HepG2 (cell line): Measurements from ENCODE around the gene CSNK2A1. TPM values are rescaled to one million over a fixed set of nuclear protein-coding genes. Genes with fewer than 3 reads are reported as not detected.

Experiments
- ASH2L ChIP-seq: fragments of 300-600, 200-600 bp; sonication (generic); IDR thresholded peaks from 2 replicates; pipeline ENCODE4 v1.7.0; 2017; ENCODE audit warnings: low read depth, mild to moderate bottlenecking, moderate library complexity, mixed read lengths, low read length; ENCODE audit not compliant: insufficient read length
- DMAP1 ChIP-seq: IDR thresholded peaks from 2 replicates; pipeline ENCODE4 v1.6.1; 2016
- EED ChIP-seq: sonication (generic); formaldehyde crosslinking; IDR thresholded peaks from 2 replicates; pipeline ENCODE4 v1.5.0; 2020; ENCODE audit warnings: mild to moderate bottlenecking, missing genetic modification reagents
- EP300 ChIP-seq, 3 experiments: sonication (generic) in 1 of 3; formaldehyde crosslinking in 1 of 3; IDR thresholded peaks; 2 replicates each; pipeline versions ENCODE4 v1.5.1 to v1.6.1; 2011 to 2020; ENCODE audit warnings: low read depth in 2 of 3, low read length in 2 of 3, borderline replicate concordance in 1 of 3, improper control_type of control experiment in 1 of 3, mild to moderate bottlenecking in 1 of 3, missing genetic modification reagents in 1 of 3, moderate library complexity in 1 of 3
- HNRNPL ChIP-seq: fragments of 200-400 bp; formaldehyde crosslinking; IDR thresholded peaks from 2 replicates; pipeline ENCODE4 v1.6.1; 2017; ENCODE audit warnings: mild to moderate bottlenecking, low read depth, low read length
- HOXA3 ChIP-seq: sonication (generic); formaldehyde crosslinking; IDR thresholded peaks from 2 replicates; pipeline ENCODE4 v1.5.0; 2020; ENCODE audit warnings: missing genetic modification reagents
- KLF6 ChIP-seq: IDR thresholded peaks from 2 replicates; pipeline ENCODE4 v1.8.0; 2016; ENCODE audit warnings: missing biosample characterization, missing genetic modification reagents
- MED13 ChIP-seq: sonication (generic); formaldehyde crosslinking; IDR thresholded peaks from 2 replicates; pipeline ENCODE4 v1.5.0; 2020; ENCODE audit warnings: missing genetic modification reagents
- MEIS2 ChIP-seq: sonication (generic); formaldehyde crosslinking; IDR thresholded peaks from 2 replicates; pipeline ENCODE4 v1.9.0; 2021; ENCODE audit warnings: mild to moderate bottlenecking, missing genetic modification reagents
- PHB2 ChIP-seq: fragments of 450-650 bp; IDR thresholded peaks from 2 replicates; pipeline ENCODE4 v1.6.1; 2018; ENCODE audit not compliant: partially characterized antibody
- SMAD3 ChIP-seq: sonication (generic); formaldehyde crosslinking; IDR thresholded peaks from 2 replicates; pipeline ENCODE4 v1.4.0; 2020; ENCODE audit warnings: missing genetic modification reagents
- TGIF2 ChIP-seq: IDR thresholded peaks from 2 replicates; pipeline ENCODE4 v1.6.1; 2016; ENCODE audit warnings: control low read depth, missing compliant biosample characterization
- THYN1 ChIP-seq: sonication (generic); formaldehyde crosslinking; IDR thresholded peaks from 2 replicates; pipeline ENCODE4 v1.8.1; 2023; ENCODE audit warnings: low read depth, mild to moderate bottlenecking, moderate library complexity, missing genetic modification reagents, borderline replicate concordance
- TMF1 ChIP-seq: sonication (generic); formaldehyde crosslinking; IDR thresholded peaks from 2 replicates; pipeline ENCODE4 v1.8.1; 2022; ENCODE audit warnings: low read depth, missing genetic modification reagents
- TOE1 ChIP-seq: sonication (generic); formaldehyde crosslinking; IDR thresholded peaks from 2 replicates; pipeline ENCODE4 v1.4.0; 2020; ENCODE audit warnings: mild to moderate bottlenecking, missing genetic modification reagents
- U2AF2 ChIP-seq: fragments of 200-400 bp; formaldehyde crosslinking; IDR thresholded peaks from 2 replicates; pipeline ENCODE4 v1.6.1; 2017; ENCODE audit warnings: low read depth, mild to moderate bottlenecking, low read length
- ZNF292 ChIP-seq: sonication (generic); formaldehyde crosslinking; IDR thresholded peaks from 2 replicates; pipeline ENCODE4 v1.8.1; 2022; ENCODE audit warnings: mild to moderate bottlenecking, low read depth, missing genetic modification reagents, borderline replicate concordance
- ZNF367 ChIP-seq: sonication (generic); formaldehyde crosslinking; IDR thresholded peaks from 2 replicates; pipeline ENCODE4 v1.4.0; 2020; ENCODE audit warnings: missing genetic modification reagents, borderline replicate concordance
- ZNF556 ChIP-seq: sonication (generic); formaldehyde crosslinking; IDR thresholded peaks from 2 replicates; pipeline ENCODE4 v1.4.0; 2020; ENCODE audit warnings: mild to moderate bottlenecking, missing genetic modification reagents, borderline replicate concordance
- ZNF7 ChIP-seq: IDR thresholded peaks from 2 replicates; pipeline ENCODE4 v1.6.1; 2016; ENCODE audit warnings: missing biosample characterization, missing genetic modification reagents
- ZNF746 ChIP-seq: sonication (generic); formaldehyde crosslinking; IDR thresholded peaks from 2 replicates; pipeline ENCODE4 v1.8.0; 2022; ENCODE audit warnings: mild to moderate bottlenecking, missing genetic modification reagents
- ZNF761 ChIP-seq: sonication (generic); formaldehyde crosslinking; conservative IDR thresholded peaks from 2 replicates; pipeline ENCODE4 v1.4.0; 2020; ENCODE audit warnings: mild to moderate bottlenecking, missing genetic modification reagents
- polyA plus RNA-seq, 8 experiments: library from polyadenylated mRNA; depleted of rRNA in 3 of 8; stranded (reverse) in 7 of 8; unstranded in 1 of 8; fragments of >200 nt; fragmentation: Illumina TruSeq in 4 of 8; extraction: Trizol in 4 of 8; gene quantifications; 2 replicates each; pipeline versions ENCODE4 v1.2.1 to v1.2.3, GENCODE V29; 2011 to 2016; ENCODE audit warnings: low read depth in 4 of 8, missing spikeins in 1 of 8, mixed read lengths in 1 of 8; ENCODE audit not compliant: insufficient read depth in 1 of 8
- total RNA-seq, 5 experiments: library from RNA; depleted of rRNA; stranded (reverse); fragments of >200 nt; fragmentation: Illumina TruSeq; extraction: Trizol; gene quantifications; 2 replicates each; pipeline ENCODE4 v1.2.3, GENCODE V29; 2016; ENCODE audit warnings: low read depth in 1 of 5
- TF ChIP-seq, protein P1 (sequence below): sonication (generic); formaldehyde crosslinking; IDR thresholded peaks from 2 replicates; pipeline ENCODE4 v1.9.0; 2021; ENCODE audit warnings: missing genetic modification reagents, mild to moderate bottlenecking, borderline replicate concordance
- TF ChIP-seq, protein P2 (sequence below): IDR thresholded peaks from 2 replicates; pipeline ENCODE4 v1.6.1; 2016; ENCODE audit warnings: low read depth, control low read depth
- TF ChIP-seq, protein P3 (sequence below): IDR thresholded peaks from 2 replicates; pipeline ENCODE4 v1.6.1; 2016; ENCODE audit warnings: missing genetic modification reagents, missing compliant biosample characterization
- TF ChIP-seq, protein P4 (sequence below): sonication (generic); formaldehyde crosslinking; IDR thresholded peaks from 2 replicates; pipeline ENCODE4 v1.4.0; 2020; ENCODE audit warnings: low read depth, mild to moderate bottlenecking, missing genetic modification reagents

Gene CSNK2A1
- total and polyA plus RNA-seq, 2 of the 13 experiments (the other 11 are each of a cell fraction or from before 2014, with no cell fraction given): 153 to 231 TPM

DNA sequence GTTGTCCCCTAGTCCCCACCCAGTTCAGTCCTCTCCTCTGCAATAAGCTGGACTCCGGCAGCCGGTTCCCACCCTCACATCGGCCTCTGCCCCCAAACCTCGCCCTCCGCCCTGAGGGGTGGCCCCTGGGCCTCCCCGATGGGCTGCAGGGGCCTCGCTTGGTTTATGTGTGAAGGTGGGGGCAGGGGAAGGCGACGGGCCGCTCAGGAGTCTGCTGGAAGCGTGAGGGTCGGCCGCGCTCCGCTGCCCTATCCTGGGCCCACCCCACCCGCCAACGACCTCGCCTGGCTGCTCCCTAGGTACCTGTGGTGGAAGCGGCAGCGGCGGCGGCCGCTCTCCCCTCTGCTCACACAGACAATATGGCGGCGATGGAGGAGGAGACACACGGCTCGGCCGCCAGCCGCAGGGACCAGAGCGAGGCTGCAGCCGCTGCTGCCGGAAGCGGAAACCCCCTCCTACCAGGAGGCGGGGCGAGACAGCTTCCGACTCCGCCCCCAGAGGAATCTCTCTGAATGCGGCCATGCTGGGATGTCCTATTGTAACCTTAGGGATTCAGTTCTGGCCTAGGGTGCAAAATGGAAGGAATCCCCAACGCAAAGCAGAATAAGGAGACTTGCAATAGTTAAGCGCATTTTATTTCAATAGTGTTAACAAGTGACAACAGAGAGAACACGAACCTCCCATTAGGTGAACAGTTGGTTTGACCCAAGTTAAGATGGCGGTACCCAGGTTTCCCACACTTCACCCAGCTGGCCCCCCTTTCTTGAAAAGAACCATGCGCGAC lies at the start of gene CSNK2A1 (continued):
- TF ChIP-seq U2AF2 (0 out of 2 replicates have a peak, but pooled peaks have one; percentile 26), ZNF746 (peak; percentile 65), MEIS2 (CRISPR knock-in tag) (peak; percentile 76), ZNF367 (CRISPR knock-in tag) (no peak; the same call in 1 of the 2 replicates), EED (CRISPR knock-in tag) (peak; percentile 94), THYN1 (CRISPR knock-in tag) (peak; percentile 97; the same call in 1 of the 2 replicates), PHB2 (no peak), HOXA3 (peak; percentile 99), ZNF556 (CRISPR knock-in tag) (peak; percentile 31; the same call in 1 of the 2 replicates), ZNF761 (peak; percentile 90), KLF6 (CRISPR knock-in tag) (peak; percentile 83), MED13 (CRISPR knock-in tag) (peak; percentile 88), EP300 (IDR thresholded peaks at IDR 0.05; ENCODE audit: low read depth in 2 of 2, low read length in 2 of 2) (peak in 1 of 2 experiments; percentile 53; a peak in 1 of 4 replicates), EP300 (CRISPR knock-in tag; IDR thresholded peaks at IDR 0.05; ENCODE audit: borderline replicate concordance) (peak; percentile 66), DMAP1 (CRISPR knock-in tag) (peak; percentile 97), HNRNPL (0 out of 2 replicates have a peak, but pooled peaks have one; percentile 67), ZNF7 (CRISPR knock-in tag) (no peak), ZNF292 (CRISPR knock-in tag) (peak; percentile 91), TOE1 (no peak), TMF1 (CRISPR knock-in tag) (peak; percentile 88; the same call in 1 of the 2 replicates), ASH2L (peak; percentile 95), SMAD3 (CRISPR knock-in tag) (peak; percentile 76), TGIF2 (CRISPR knock-in tag) (no peak; the same call in 1 of the 2 replicates)
- TF ChIP-seq, protein P1, sequence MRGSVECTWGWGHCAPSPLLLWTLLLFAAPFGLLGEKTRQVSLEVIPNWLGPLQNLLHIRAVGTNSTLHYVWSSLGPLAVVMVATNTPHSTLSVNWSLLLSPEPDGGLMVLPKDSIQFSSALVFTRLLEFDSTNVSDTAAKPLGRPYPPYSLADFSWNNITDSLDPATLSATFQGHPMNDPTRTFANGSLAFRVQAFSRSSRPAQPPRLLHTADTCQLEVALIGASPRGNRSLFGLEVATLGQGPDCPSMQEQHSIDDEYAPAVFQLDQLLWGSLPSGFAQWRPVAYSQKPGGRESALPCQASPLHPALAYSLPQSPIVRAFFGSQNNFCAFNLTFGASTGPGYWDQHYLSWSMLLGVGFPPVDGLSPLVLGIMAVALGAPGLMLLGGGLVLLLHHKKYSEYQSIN (CRISPR knock-in tag): no peak
- TF ChIP-seq, protein P2, sequence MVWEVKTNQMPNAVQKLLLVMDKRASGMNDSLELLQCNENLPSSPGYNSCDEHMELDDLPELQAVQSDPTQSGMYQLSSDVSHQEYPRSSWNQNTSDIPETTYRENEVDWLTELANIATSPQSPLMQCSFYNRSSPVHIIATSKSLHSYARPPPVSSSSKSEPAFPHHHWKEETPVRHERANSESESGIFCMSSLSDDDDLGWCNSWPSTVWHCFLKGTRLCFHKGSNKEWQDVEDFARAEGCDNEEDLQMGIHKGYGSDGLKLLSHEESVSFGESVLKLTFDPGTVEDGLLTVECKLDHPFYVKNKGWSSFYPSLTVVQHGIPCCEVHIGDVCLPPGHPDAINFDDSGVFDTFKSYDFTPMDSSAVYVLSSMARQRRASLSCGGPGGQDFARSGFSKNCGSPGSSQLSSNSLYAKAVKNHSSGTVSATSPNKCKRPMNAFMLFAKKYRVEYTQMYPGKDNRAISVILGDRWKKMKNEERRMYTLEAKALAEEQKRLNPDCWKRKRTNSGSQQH: peak; percentile 65; the same call in 1 of the 2 replicates
- TF ChIP-seq, protein P3, sequence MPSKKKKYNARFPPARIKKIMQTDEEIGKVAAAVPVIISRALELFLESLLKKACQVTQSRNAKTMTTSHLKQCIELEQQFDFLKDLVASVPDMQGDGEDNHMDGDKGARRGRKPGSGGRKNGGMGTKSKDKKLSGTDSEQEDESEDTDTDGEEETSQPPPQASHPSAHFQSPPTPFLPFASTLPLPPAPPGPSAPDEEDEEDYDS (CRISPR knock-in tag): peak; percentile 88
- TF ChIP-seq, protein P4, sequence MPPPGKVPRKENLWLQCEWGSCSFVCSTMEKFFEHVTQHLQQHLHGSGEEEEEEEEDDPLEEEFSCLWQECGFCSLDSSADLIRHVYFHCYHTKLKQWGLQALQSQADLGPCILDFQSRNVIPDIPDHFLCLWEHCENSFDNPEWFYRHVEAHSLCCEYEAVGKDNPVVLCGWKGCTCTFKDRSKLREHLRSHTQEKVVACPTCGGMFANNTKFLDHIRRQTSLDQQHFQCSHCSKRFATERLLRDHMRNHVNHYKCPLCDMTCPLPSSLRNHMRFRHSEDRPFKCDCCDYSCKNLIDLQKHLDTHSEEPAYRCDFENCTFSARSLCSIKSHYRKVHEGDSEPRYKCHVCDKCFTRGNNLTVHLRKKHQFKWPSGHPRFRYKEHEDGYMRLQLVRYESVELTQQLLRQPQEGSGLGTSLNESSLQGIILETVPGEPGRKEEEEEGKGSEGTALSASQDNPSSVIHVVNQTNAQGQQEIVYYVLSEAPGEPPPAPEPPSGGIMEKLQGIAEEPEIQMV: peak; percentile 78
